CD4-positive, alpha-beta T cell (primary cell): ENCODE data around the gene RERE. TPM values are rescaled to one million over a fixed set of nuclear protein-coding genes. Genes with fewer than 3 reads are reported as not detected.

Experiments
- ATAC-seq: fragments of 200-7000 bp; cut with Tn5 transposase; one replicate; pipeline ENCODE4 v1.10.0; 2022; ENCODE audit warnings: mild to moderate bottlenecking; ENCODE audit not compliant: poor library complexity
- CTCF ChIA-PET: fragments of 350-600 bp; sonication (Branson Sonifier 250); formaldehyde crosslinking; loops from one replicate; lab custom pipeline; 2021; ENCODE audit warnings: antibody characterized with exemption, inconsistent platforms; lab: Charles Lee
- POLR2A ChIA-PET: fragments of 350-600 bp; sonication (Branson Sonifier 250); formaldehyde crosslinking; loops from one replicate; lab custom pipeline; 2021; ENCODE audit warnings: antibody characterized with exemption, inconsistent platforms; lab: Charles Lee
- DNase-seq, 14 experiments: peaks; one replicate each; pipeline ENCODE4 v3.0.0-alpha.2; 2013 to 2020; ENCODE audit warnings: mixed read lengths in 2 of 14
- H3K27ac ChIP-seq, 2 donors: one replicate each; pipeline versions ENCODE4 v1.5.1 to v1.7.0; 2013; ENCODE audit warnings: low read length in 2 of 2, low read depth in 1 of 2, mild to moderate bottlenecking in 1 of 2
- H3K27me3 ChIP-seq, 2 experiments: 1 replicate in 1 of 2; 2 replicates in 1 of 2; pipeline versions ENCODE4 v1.6.1 to v1.7.0; 2013; ENCODE audit warnings: low read length in 2 of 2, control low read depth in 1 of 2, mild to moderate bottlenecking in 1 of 2, moderate library complexity in 1 of 2; ENCODE audit not compliant: insufficient read depth in 2 of 2, control insufficient read depth in 1 of 2
- H3K36me3 ChIP-seq: one replicate; pipeline ENCODE4 v1.6.1; 2013; ENCODE audit warnings: low read length, control low read depth; ENCODE audit not compliant: insufficient read depth
- H3K4me1 ChIP-seq: one replicate; pipeline ENCODE4 v1.6.1; 2013; ENCODE audit warnings: low read length, control low read depth; ENCODE audit not compliant: insufficient read depth
- H3K4me3 ChIP-seq: one replicate; pipeline ENCODE4 v1.5.1; 2013; ENCODE audit warnings: mild to moderate bottlenecking, low read length, moderate library complexity
- H3K9me3 ChIP-seq, 2 experiments: 1 replicate in 1 of 2; 2 replicates in 1 of 2; pipeline versions ENCODE4 v1.6.1 to v1.7.0; 2013; ENCODE audit warnings: low read length in 2 of 2, mild to moderate bottlenecking in 2 of 2, control low read depth in 1 of 2, moderate library complexity in 1 of 2; ENCODE audit not compliant: control insufficient read depth in 1 of 2, insufficient read depth in 1 of 2
- H3K27ac Mint-ChIP-seq: one replicate; pipeline ENCODE4 v1.8.0; 2020; ENCODE audit warnings: mixed read lengths
- H3K27me3 Mint-ChIP-seq: one replicate; pipeline ENCODE4 v1.8.0; 2021; ENCODE audit warnings: mixed read lengths
- H3K36me3 Mint-ChIP-seq: one replicate; pipeline ENCODE4 v1.8.0; 2021; ENCODE audit warnings: low read depth, mixed read lengths
- H3K4me1 Mint-ChIP-seq: one replicate; pipeline ENCODE4 v1.8.0; 2021; ENCODE audit warnings: low read depth, mixed read lengths
- H3K4me3 Mint-ChIP-seq: one replicate; pipeline ENCODE4 v1.8.0; 2020; ENCODE audit warnings: mild to moderate bottlenecking, mixed read lengths
- H3K9me3 Mint-ChIP-seq: one replicate; pipeline ENCODE4 v1.8.0; 2020; ENCODE audit warnings: mixed read lengths
- intact Hi-C, 2 experiments: fragments of 100-400 bp; cut with DNase I in 1 of 2; cut with micrococcal nuclease in 1 of 2; formaldehyde crosslinking; loops; one replicate each; pipeline versions ENCODE4 v1.15.1 to v1.9.0; 2023 to 2025; cut with DNase I, micrococcal nuclease
- total RNA-seq, 174 experiments: library from RNA in 2 of 174; stranded (reverse) in 2 of 174; gene quantifications; one replicate each; pipeline ENCODE4 v1.2.3 and lab custom pipeline; 2021 to 2026
- TF ChIP-seq, protein P1 (sequence below): fragments of 200-600 bp; IDR thresholded peaks from one replicate; pipeline ENCODE4 v1.8.0; 2022; ENCODE audit warnings: antibody characterized with exemption, mild to moderate bottlenecking

RERE gene
- total RNA-seq, 2 experiments from 2014 or later: 78.4 to 84.0 TPM

- Mint-ChIP-seq H3K27ac (no peak overlapping the region), H3K4me1 (peaks cover 10% of the 10 kb centered on the region), H3K9me3 (no peaks in the 10 kb centered on the region), H3K4me3 (no peak overlapping the region), H3K36me3 (no peaks in the 10 kb centered on the region), H3K27me3 (no peaks in the 10 kb centered on the region)
- Histone ChIP-seq H3K27ac (no peak overlapping the region), H3K36me3 (no peaks in the 10 kb centered on the region), H3K4me3 (no peak overlapping the region), H3K27me3 (no peaks in the 10 kb centered on the region), H3K4me1 (no peaks in the 10 kb centered on the region), H3K9me3 (no peaks in the 10 kb centered on the region)
- TF ChIP-seq, protein P1, sequence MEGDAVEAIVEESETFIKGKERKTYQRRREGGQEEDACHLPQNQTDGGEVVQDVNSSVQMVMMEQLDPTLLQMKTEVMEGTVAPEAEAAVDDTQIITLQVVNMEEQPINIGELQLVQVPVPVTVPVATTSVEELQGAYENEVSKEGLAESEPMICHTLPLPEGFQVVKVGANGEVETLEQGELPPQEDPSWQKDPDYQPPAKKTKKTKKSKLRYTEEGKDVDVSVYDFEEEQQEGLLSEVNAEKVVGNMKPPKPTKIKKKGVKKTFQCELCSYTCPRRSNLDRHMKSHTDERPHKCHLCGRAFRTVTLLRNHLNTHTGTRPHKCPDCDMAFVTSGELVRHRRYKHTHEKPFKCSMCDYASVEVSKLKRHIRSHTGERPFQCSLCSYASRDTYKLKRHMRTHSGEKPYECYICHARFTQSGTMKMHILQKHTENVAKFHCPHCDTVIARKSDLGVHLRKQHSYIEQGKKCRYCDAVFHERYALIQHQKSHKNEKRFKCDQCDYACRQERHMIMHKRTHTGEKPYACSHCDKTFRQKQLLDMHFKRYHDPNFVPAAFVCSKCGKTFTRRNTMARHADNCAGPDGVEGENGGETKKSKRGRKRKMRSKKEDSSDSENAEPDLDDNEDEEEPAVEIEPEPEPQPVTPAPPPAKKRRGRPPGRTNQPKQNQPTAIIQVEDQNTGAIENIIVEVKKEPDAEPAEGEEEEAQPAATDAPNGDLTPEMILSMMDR: no peak
- ATAC-seq: no peak
- ChIA-PET CTCF (interaction anchor here (1.3 to 1.4 kb wide), 2 partner anchors 10 to 189 kb away, joined by 3 to 4 read pairs; no protein-coding TSS in a partner anchor), POLR2A (no interaction called here)
- intact Hi-C loops: no loop called here
- DNase-seq: no peak
Measured at GRCh38 chr1:8586438-8586837, 231.0 kb downstream of the RERE start.

- H3K36me3 ChIP-seq: no peaks in the 10 kb centered on the region
- POLR2A ChIA-PET: no interaction called here
- H3K27ac ChIP-seq: no peak overlapping the region
- no peak overlapping the region for H3K27ac Mint-ChIP-seq
- no peak overlapping the region for H3K4me3 Mint-ChIP-seq
- H3K27me3 ChIP-seq: no peaks in the 10 kb centered on the region
- no peaks in the 10 kb centered on the region for H3K4me1 Mint-ChIP-seq
- CTCF ChIA-PET: interaction anchor here (1.2 kb wide), 1 partner anchor 14 kb away, joined by 3 read pairs; no protein-coding TSS in a partner anchor
- H3K4me1 ChIP-seq: no peaks in the 10 kb centered on the region
- H3K9me3 ChIP-seq: no peaks in the 10 kb centered on the region
- no peaks in the 10 kb centered on the region for H3K27me3 Mint-ChIP-seq
- DNase-seq (no peak), ATAC-seq (no peak)
- no peaks in the 10 kb centered on the region for H3K9me3 Mint-ChIP-seq
- TF ChIP-seq, protein P1: no peak
- intact Hi-C loops: no loop called here
- H3K36me3 Mint-ChIP-seq: no peaks in the 10 kb centered on the region
- no peak overlapping the region for H3K4me3 ChIP-seq
Measured at GRCh38 chr1:8584316-8584715, 233.1 kb downstream of the RERE start.

DNA sequence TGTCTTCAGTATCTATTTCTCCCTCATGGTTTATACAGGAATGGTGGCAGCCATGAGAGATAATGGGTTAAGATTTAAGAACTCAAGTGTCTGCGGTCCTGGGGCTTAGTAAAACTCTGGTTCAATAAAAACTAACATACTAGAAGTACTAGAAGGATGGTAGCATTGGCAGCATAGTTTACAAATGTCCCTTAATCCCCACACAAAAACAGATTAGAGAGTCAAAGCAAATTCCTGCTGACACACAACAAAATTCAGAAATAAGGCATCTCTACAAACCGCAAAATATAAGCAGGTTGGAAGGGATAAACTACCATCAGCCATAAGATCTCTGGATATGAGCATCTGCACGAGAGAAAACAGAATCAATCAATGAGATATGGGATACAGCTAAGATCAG is 234.4 kb downstream of the RERE start:
- ChIA-PET POLR2A (no interaction called here), CTCF (no interaction called here)
- intact Hi-C loops: no loop called here
- Mint-ChIP-seq H3K4me3 (no peak overlapping the region), H3K27me3 (no peaks in the 10 kb centered on the region), H3K4me1 (no peaks in the 10 kb centered on the region), H3K27ac (no peak overlapping the region), H3K36me3 (no peaks in the 10 kb centered on the region), H3K9me3 (no peaks in the 10 kb centered on the region)
- no peaks in the 10 kb centered on the region for H3K9me3 ChIP-seq
- no peak overlapping the region for H3K27ac ChIP-seq
- H3K36me3 ChIP-seq: no peaks in the 10 kb centered on the region
- ATAC-seq (no peak), DNase-seq (no peak)
- no peak overlapping the region for H3K4me3 ChIP-seq
- H3K27me3 ChIP-seq: no peaks in the 10 kb centered on the region
- H3K4me1 ChIP-seq: no peaks in the 10 kb centered on the region
- TF ChIP-seq, protein P1: no peak
